ENCODE data around the gene CHRM4. TPM values are rescaled to one million over a fixed set of nuclear protein-coding genes. Genes with fewer than 3 reads are reported as not detected.

The CHRM4 gene
- total RNA-seq, 2 experiments from 2014 or later: 0.09 TPM; not detected in 1

GRCh38 chr11:46386005-46386578 lies 5.5 kb downstream of the CHRM4 start:
- no peak overlapping the region for H3K27ac ChIP-seq (ENCODE audit: low read depth, low read length, poor library complexity, severe bottlenecking)
- H3K4me2 ChIP-seq (ENCODE audit: low read length): no peak overlapping the region
- no peaks in the 10 kb centered on the region for H3K9me2 ChIP-seq (ENCODE audit: insufficient read depth, low read length)
- ChIA-PET CTCF (ENCODE audit: unreplicated experiment) (no interaction called here), POLR2A (no interaction called here)
- H3K36me3 ChIP-seq (ENCODE audit: insufficient read depth, low read length): no peaks in the 10 kb centered on the region
- no peak overlapping the region for H3K4me3 ChIP-seq (ENCODE audit: low read depth, low read length, poor library complexity, severe bottlenecking)
- H3K9me3 ChIP-seq (ENCODE audit: low read length): no peaks in the 10 kb centered on the region
- H3K79me2 ChIP-seq (ENCODE audit: insufficient read depth, low read depth, low read length): no peaks in the 10 kb centered on the region
- TF ChIP-seq EZH2phosphoT487 (IDR thresholded peaks at IDR 0.05; ENCODE audit: borderline replicate concordance, low read depth, low read length): no peak
- TF ChIP-seq, protein P1, sequence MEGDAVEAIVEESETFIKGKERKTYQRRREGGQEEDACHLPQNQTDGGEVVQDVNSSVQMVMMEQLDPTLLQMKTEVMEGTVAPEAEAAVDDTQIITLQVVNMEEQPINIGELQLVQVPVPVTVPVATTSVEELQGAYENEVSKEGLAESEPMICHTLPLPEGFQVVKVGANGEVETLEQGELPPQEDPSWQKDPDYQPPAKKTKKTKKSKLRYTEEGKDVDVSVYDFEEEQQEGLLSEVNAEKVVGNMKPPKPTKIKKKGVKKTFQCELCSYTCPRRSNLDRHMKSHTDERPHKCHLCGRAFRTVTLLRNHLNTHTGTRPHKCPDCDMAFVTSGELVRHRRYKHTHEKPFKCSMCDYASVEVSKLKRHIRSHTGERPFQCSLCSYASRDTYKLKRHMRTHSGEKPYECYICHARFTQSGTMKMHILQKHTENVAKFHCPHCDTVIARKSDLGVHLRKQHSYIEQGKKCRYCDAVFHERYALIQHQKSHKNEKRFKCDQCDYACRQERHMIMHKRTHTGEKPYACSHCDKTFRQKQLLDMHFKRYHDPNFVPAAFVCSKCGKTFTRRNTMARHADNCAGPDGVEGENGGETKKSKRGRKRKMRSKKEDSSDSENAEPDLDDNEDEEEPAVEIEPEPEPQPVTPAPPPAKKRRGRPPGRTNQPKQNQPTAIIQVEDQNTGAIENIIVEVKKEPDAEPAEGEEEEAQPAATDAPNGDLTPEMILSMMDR (conservative IDR thresholded peaks at IDR 0.05; ENCODE audit: low read length): no peak
- H2AFZ ChIP-seq (ENCODE audit: low read length): no peak overlapping the region
- no peak for DNase-seq (ENCODE audit: low spot score)
- no TSS peak for BruUV-seq (replicated peaks)
- H3K4me1 ChIP-seq (ENCODE audit: insufficient read depth, low read length, poor library complexity, severe bottlenecking): peaks cover 2% of the 10 kb centered on the region
- intact Hi-C loops (cut with micrococcal nuclease; ENCODE audit: unreplicated experiment): no loop called here
- no peaks in the 10 kb centered on the region for H4K20me1 ChIP-seq (ENCODE audit: insufficient read depth, low read length)

GRCh38 chr11:46385169-46386004 lies 6.2 kb downstream of the CHRM4 start:
- Histone ChIP-seq H3K27ac (ENCODE audit: low read depth, low read length, poor library complexity, severe bottlenecking) (no peak overlapping the region), H4K20me1 (ENCODE audit: insufficient read depth, low read length) (no peaks in the 10 kb centered on the region), H3K4me2 (ENCODE audit: low read length) (no peak overlapping the region), H2AFZ (ENCODE audit: low read length) (no peak overlapping the region), H3K4me3 (ENCODE audit: low read depth, low read length, poor library complexity, severe bottlenecking) (no peak overlapping the region), H3K36me3 (ENCODE audit: insufficient read depth, low read length) (no peaks in the 10 kb centered on the region), H3K9me3 (ENCODE audit: low read length) (no peaks in the 10 kb centered on the region), H3K79me2 (ENCODE audit: insufficient read depth, low read depth, low read length) (no peaks in the 10 kb centered on the region), H3K4me1 (ENCODE audit: insufficient read depth, low read length, poor library complexity, severe bottlenecking) (peaks cover 9% of the 10 kb centered on the region), H3K9me2 (ENCODE audit: insufficient read depth, low read length) (no peaks in the 10 kb centered on the region)
- BruUV-seq (replicated peaks): no TSS peak
- CTCF ChIA-PET (ENCODE audit: unreplicated experiment): no interaction called here
- DNase-seq (ENCODE audit: low spot score): no peak
- POLR2A ChIA-PET: no interaction called here
- TF ChIP-seq EZH2phosphoT487 (IDR thresholded peaks at IDR 0.05; ENCODE audit: borderline replicate concordance, low read depth, low read length): no peak
- TF ChIP-seq, protein P1 (conservative IDR thresholded peaks at IDR 0.05; ENCODE audit: low read length): no peak
- intact Hi-C loops (cut with micrococcal nuclease; ENCODE audit: unreplicated experiment): no loop called here
